GM18861 (cell line): ENCODE data around the gene PCDHGA7.
"Not testable (repeated sequence)": the region's sequence is repeated elsewhere in the genome, so short reads cannot be mapped to it uniquely, and the experiment has no call there.

ENCODE experiments used
- ATAC-seq: cut with Tn5 transposase; IDR thresholded peaks from one replicate; pipeline ENCODE4 v1.9.1; 2021; ENCODE audit not compliant: unreplicated experiment

Gene PCDHGA7

DNA sequence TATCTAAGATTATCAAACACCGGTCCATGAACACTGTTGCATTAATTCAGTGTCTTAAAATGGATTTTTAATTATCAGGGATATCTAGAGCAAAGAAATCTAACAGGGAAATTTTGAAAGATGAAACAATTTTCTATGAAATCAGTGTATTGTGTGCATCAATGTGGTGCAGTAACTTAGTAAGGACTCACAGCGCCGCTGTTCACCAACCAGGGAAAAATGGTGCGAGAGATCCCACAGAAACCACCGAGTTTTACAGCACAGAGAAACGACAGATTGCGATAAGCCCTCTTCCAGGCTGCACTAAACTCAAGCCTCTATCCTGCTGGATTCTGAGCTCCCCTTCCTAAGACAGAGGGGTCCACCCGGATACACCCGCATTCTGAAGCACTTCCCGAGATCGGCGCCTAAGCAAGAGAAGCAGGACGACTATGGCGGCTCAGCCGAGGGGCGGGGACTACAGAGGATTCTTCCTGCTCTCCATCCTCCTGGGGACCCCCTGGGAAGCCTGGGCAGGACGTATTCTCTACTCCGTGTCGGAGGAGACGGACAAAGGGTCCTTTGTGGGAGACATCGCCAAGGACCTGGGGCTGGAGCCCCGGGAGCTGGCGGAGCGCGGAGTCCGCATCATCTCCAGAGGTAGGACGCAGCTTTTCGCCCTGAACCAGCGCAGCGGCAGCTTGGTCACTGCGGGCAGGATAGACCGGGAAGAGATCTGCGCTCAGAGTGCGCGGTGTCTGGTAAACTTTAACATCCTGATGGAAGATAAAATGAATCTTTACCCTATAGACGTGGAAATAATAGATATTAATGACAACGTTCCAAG lies at the start of gene PCDHGA7:
Gene PCDHGA7, plus strand, starts transcription at position 274 of the 826 bp plus-strand sequence. Its CDS starts 158 bp downstream, at position 432.
- ATAC-seq = no peak

DNA sequence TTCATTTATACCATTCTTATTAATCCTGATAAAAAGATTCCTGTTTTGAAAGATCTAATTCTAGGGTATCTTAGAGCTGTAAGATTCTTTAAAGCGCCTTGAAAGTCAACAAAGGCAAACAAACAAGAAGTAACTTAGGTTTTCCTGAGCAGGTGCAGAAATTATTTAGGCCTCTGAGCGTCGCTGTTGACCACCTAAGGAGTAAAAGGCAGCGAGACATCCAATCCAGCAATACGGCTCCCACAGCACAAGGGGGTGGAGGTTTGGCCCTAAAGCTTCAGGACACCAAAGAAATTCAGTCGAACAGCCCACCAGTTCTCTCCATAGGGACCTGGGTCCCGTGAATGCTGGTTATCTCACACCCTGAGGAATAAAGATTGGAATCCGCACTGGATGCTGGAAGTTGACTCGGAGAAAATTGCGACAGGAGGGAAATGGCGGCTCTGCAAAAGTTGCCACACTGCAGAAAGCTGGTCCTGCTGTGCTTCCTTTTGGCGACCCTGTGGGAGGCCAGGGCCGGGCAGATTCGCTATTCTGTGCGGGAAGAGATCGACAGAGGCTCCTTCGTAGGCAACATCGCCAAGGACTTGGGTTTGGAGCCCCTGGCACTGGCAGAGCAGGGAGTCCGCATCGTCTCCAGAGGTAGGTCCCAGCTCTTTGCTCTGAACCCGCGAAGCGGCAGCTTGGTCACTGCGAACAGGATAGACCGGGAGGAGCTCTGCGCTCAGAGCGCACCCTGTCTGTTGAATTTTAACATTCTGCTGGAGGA lies 43.8 kb upstream of the PCDHGA7 start, which contains the start of gene PCDHGA2:
Gene PCDHGA2, plus strand, starts transcription at position 223 of the 769 bp plus-strand sequence.
- ATAC-seq = no peak

DNA sequence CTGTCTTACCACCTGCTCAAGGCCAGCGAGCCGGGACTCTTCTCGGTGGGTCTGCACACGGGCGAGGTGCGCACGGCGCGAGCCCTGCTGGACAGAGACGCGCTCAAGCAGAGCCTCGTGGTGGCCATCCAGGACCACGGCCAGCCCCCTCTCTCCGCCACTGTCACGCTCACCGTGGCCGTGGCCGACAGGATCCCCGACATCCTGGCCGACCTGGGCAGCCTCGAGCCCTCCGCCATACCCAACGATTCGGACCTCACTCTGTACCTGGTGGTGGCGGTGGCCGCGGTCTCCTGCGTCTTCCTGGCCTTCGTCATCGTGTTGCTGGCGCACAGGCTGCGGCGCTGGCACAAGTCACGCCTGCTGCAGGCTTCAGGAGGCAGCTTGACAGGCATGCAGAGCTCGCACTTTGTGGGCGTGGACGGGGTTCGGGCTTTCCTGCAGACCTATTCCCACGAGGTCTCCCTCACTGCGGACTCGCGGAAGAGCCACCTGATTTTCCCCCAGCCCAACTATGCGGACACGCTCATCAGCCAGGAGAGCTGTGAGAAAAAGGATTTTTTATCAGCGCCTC lies 41.7 kb upstream of the PCDHGA7 start:
- ATAC-seq = not testable (repeated sequence)

DNA sequence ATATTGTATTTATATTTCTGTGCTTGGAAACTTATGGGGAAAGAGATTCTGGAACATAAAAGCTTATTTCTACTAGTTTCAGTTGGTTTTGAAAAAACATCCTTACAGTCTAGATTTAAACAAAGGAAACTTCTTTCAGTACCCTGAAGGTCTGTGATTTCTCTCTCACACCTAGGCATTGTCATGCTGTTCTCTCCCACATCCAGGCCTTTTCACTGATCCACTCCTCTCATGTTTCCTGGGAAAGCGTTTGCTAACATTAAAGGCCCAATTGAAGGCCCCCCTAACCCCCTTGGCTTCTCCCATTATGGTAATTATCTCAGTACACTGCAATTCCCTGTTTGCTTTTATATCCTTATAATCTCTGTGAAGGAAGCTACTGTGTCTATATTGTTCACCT lies 39.8 kb upstream of the PCDHGA7 start:
- ATAC-seq = no peak

DNA sequence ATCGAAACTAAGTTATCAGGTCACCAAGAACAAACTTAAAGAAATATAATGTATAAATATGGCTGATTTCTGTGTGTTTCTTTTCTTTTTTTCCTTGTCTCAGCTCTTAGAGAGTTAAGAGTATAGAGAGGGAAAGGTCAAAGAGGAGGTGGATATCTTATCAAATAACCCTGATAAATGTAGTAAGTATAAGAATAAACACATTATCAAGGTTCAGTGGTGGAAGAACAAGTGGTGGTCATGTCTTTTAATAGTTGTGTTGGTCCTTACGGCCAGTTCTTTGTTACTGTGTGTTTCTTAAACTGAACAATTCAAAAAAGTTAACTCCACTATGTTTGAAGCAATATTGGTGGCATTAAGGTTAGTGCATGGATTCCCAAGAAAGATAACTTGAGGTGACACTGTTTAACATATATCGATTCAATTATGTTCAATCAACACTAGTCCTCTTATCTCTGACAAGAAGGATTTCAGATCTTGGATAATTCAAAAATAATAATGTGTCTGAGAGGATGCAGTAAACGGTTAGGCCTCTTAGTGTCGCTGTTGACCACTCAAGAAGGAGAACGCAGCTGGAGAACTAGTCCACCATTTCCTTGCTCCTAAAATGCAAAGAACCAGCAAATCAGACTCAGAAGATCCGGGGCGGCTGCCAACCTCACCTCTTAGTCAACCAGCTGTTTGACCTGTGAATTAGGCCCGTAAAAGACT lies 39.1 kb upstream of the PCDHGA7 start, which contains the start of gene PCDHGA3:
Gene PCDHGA3, plus strand, starts transcription at position 588 of the 711 bp plus-strand sequence. CDS start 205 bp downstream, outside the sequence.
- ATAC-seq = no peak

DNA sequence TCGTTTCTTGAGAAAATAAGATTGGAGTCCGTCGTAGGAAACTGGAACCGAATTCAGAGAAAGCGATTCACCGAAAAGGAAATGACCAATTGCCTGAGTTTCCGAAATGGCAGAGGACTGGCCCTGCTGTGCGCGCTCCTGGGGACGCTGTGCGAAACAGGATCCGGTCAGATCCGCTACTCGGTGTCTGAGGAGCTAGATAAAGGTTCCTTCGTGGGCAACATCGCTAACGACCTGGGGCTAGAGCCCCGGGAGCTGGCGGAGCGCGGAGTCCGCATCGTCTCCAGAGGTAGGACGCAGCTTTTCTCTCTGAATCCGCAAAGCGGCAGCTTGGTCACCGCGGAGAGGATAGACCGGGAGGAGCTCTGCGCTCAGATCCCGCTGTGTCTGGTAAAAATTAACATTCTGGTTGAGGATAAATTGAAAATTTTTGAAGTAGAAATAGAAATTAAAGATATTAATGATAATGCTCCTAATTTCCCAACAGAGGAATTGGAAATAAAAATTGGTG lies 38.5 kb upstream of the PCDHGA7 start:
- ATAC-seq = no peak

DNA sequence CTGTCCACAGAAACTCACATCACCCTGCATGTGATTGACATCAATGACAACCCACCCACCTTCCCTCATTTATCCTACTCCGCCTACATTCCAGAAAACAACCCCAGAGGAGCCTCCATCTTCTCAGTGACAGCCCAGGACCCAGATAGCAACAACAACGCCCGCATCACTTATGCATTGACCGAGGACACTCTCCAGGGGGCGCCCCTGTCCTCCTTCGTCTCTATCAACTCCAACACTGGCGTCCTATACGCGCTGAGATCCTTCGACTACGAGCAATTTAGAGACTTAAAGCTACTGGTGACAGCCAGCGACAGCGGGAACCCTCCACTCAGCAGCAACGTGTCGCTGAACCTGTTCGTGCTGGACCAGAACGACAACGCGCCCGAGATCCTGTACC lies 37.2 kb upstream of the PCDHGA7 start:
- no peak for ATAC-seq

DNA sequence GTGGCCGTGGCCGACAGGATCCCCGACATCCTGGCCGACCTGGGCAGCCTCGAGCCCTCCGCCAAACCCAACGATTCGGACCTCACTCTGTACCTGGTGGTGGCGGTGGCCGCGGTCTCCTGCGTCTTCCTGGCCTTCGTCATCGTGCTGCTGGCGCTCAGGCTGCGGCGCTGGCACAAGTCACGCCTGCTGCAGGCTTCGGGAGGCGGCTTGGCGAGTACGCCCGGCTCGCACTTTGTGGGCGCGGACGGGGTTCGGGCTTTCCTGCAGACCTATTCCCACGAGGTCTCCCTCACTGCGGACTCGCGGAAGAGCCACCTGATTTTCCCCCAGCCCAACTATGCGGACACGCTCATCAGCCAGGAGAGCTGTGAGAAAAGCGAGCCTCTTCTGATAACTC lies 36.5 kb upstream of the PCDHGA7 start:
- not testable (repeated sequence) for ATAC-seq

DNA sequence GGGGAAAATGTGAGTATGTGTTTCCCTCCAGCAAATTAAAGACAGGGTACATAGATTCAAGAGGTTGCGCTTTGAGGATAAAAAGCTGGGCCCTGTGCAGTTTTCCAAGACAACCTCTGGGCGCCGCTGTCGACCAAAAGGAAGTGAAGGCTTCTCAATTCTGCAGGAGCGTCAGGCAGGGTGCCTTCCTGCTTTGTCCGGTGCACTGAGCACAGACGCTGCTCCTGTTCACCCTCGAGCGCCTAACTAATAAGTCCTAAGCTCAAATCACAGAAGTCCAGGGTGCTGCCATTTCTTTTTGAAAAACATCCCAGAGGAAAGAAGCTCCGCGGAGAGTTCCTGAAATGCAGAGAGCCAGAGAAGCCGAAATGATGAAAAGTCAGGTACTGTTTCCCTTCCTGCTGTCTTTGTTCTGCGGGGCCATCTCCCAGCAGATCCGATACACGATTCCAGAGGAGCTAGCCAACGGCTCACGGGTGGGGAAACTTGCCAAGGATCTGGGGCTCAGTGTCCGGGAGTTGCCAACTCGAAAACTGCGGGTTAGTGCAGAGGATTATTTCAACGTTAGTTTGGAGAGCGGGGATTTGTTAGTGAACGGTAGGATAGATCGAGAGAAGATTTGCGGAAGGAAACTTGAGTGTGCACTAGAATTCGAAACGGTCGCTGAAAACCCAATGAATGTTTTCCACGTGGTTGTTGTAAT lies 32.5 kb upstream of the PCDHGA7 start, which contains the start of gene PCDHGB1:
Gene PCDHGB1, plus strand, starts transcription at position 183 of the 703 bp plus-strand sequence. Its CDS starts 162 bp downstream, at position 345.
- no peak for ATAC-seq

DNA sequence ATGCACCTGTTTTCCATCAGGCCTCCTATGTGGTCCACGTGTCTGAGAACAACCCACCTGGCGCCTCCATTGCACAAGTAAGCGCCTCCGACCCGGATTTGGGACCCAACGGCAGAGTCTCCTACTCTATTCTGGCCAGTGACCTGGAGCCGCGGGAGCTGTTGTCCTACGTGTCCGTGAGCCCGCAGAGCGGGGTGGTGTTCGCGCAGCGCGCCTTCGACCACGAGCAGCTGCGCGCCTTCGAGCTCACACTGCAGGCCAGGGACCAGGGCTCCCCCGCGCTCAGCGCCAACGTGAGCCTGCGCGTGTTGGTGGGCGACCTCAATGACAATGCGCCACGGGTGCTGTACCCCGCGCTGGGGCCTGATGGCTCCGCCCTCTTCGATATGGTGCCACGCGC lies 31.0 kb upstream of the PCDHGA7 start:
- ATAC-seq = no peak

DNA sequence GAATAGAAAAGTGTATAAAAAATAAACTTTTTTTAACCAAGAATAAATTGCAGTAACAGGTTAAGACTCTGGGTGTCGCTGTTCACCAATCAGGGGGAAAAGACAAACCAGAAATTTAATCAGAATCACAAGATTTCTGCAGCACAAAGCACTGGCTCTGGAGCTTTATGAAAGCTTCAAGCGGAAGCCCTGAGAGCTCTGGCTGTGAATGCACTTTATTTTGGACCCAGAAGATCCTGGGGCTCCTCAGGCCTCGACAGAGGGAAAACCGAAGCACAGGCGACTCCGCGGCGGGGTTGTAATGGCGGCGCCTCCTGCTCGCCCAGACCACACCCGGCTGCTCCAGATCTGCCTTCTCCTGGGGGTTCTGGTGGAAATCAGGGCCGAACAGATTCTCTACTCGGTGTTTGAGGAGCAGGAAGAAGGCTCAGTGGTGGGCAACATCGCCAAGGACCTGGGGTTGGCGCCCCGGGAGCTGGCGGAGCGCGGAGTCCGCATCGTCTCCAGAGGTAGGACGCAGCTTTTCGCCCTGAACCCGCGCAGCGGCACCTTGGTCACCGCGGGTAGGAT lies 27.6 kb upstream of the PCDHGA7 start, which contains the start of gene PCDHGA4:
Gene PCDHGA4, plus strand, starts transcription at position 122 of the 570 bp plus-strand sequence. Its CDS starts 87 bp downstream, at position 209.
- no peak for ATAC-seq

DNA sequence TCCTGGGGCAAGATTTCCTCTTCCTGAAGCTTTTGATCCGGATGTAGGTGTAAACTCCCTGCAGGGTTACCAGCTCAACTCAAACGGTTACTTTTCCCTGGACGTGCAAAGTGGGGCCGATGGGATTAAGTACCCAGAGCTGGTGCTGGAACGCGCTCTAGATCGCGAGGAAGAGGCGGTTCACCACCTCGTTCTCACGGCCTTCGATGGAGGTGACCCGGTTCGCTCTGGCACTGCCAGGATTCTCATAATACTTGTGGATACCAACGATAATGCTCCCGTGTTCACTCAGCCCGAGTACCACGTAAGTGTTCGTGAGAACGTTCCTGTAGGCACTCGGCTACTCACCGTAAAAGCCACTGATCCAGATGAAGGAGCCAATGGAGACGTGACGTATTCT lies 26.9 kb upstream of the PCDHGA7 start:
- no peak for ATAC-seq

DNA sequence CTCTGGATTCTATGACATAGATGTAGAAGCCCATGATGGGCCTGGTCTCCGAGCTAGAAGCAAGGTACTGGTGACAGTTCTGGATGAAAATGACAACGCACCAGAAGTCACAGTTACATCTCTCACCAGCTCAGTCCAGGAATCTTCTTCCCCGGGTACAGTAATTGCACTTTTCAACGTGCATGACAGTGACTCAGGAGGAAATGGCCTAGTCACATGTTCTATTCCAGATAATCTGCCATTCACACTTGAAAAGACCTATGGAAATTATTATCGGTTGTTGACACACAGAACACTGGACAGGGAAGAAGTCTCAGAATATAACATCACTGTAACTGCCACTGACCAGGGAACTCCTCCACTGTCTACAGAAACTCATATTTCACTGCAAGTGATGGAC lies 26.4 kb upstream of the PCDHGA7 start:
- ATAC-seq = no peak

DNA sequence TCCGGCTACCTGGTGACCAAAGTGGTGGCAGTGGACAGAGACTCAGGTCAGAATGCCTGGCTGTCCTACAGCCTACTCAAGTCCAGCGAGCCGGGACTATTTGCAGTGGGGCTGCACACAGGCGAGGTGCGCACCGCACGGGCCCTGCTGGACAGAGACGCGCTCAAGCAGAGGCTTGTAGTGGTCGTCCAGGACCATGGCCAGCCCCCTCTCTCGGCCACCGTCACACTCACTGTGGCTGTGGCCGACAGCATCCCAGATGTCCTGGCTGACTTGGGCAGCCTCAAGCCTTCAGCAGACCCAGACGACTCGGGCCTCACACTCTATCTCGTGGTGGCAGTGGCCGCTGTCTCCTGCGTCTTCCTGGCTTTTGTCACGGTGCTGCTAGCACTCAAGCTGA lies 25.6 kb upstream of the PCDHGA7 start:
- no peak for ATAC-seq

DNA sequence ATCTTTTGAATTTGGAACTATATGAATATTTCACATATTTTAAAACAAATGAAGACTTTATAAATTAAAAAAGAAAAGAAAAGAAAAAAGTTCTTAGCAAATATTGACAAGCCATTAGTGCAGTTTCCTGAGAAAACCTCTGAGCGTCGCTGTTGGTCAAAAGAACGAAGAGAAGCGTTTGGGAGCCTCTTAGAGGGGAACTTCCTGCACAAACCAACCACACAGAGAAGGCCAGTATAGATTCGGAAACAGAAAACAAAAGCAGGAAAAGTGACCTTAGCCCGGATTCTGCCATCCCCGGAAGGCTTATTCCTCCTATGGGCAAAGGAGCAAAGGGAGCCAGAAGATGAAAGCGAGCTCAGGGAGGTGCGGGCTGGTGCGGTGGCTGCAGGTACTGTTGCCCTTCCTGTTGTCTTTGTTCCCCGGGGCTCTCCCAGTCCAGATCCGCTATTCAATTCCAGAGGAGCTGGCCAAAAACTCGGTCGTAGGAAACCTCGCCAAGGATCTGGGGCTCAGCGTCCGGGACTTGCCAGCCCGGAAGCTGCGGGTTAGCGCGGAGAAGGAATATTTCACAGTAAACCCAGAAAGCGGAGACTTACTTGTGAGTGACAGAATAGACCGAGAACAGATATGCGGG lies 22.6 kb upstream of the PCDHGA7 start, which contains the start of gene PCDHGB2:
Gene PCDHGB2, plus strand, starts transcription at position 205 of the 637 bp plus-strand sequence. Its CDS starts 142 bp downstream, at position 347.
- ATAC-seq = no peak

DNA sequence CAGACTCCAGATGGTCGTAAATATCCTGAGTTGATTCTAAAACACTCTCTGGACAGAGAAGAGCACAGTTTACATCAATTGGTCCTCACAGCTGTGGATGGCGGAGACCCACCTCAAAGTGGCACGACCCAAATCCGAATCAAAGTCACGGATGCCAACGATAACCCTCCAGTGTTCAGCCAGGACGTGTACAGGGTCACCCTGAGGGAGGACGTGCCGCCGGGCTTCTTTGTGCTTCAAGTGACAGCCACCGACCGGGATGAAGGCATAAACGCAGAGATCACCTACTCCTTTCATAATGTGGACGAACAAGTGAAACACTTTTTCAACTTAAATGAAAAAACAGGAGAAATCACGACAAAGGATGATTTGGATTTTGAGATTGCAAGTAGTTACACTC lies 21.9 kb upstream of the PCDHGA7 start:
- no peak for ATAC-seq

DNA sequence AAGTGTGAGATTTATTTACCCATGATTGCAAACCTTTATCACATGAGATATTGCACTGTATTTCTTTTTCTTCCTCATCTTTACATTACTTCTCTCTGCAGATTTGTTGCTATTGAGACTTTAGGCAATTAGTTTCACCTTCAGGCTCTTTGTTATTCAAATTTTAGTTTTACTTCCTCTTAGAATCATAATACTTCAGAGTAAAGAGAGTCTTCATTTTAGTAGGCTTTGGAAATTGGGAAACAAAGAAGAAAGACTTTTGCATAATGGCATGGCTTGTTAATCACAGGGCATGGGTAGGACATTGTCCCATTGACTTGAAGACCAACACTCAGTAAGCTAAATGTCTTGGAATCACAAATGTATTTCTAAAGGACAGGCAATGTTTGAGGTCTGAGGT lies 19.8 kb upstream of the PCDHGA7 start:
- no peak for ATAC-seq

DNA sequence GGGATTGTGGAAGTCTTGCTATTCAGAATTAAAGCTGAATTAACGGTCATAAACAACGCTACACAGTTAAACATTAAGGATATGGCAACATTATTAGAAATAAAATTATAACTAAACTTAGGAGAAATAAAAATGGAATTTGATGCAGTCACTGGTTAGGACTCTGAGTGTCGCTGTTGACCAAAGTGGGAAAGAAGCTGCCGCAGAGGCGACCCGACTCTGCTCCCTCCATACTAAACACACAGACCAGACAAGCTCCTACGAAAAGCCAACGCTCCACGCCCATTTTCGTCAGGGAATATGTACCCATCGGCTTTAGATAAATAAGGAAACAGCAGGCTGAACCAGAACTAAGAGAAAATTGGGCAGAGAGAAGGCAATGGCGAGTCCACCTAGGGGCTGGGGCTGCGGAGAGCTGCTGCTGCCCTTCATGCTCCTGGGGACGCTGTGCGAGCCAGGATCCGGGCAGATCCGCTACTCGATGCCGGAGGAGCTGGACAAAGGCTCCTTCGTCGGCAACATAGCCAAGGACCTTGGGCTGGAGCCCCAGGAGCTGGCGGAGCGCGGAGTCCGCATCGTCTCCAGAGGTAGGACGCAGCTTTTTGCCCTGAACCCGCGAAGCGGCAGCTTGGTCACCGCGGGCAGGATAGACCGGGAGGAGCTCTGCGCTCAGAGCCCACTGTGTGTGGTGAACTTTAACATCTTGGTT lies 18.4 kb upstream of the PCDHGA7 start, which contains the start of gene PCDHGA5:
Gene PCDHGA5, plus strand, starts transcription at position 211 of the 709 bp plus-strand sequence. Its CDS starts 169 bp downstream, at position 380.
- ATAC-seq = no peak
